T-helper 1 cell treated with Interleukin-12 subunit alpha and Interleukin-12 subunit beta and Interleukin-4 antibody, amounts not matched to agents 30 μg/mL and 1 μg/mL, for 36 hours (primary cell): ENCODE data around the gene CRIP1.

Source experiments
- H3K27ac Mint-ChIP-seq: one replicate; pipeline ENCODE4 v1.8.0; 2021; ENCODE audit warnings: mild to moderate bottlenecking, mixed read lengths
- H3K27me3 Mint-ChIP-seq: one replicate; pipeline ENCODE4 v1.8.0; 2021; ENCODE audit warnings: low read depth, mixed read lengths
- H3K36me3 Mint-ChIP-seq: one replicate; pipeline ENCODE4 v1.8.0; 2021; ENCODE audit warnings: low read depth, mixed read lengths
- H3K4me1 Mint-ChIP-seq: one replicate; pipeline ENCODE4 v1.8.0; 2021; ENCODE audit warnings: low read depth, mixed read lengths
- H3K4me3 Mint-ChIP-seq: one replicate; pipeline ENCODE4 v1.8.0; 2021; ENCODE audit warnings: mild to moderate bottlenecking, moderate library complexity, mixed read lengths
- H3K9me3 Mint-ChIP-seq: one replicate; pipeline ENCODE4 v1.8.0; 2021; ENCODE audit warnings: mixed read lengths

The CRIP1 gene, protein sequence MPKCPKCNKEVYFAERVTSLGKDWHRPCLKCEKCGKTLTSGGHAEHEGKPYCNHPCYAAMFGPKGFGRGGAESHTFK

GRCh38 chr14:105486163-105486973 is at the start of gene CRIP1:
Gene CRIP1, plus strand, starts transcription at chr14:105486886. Its CDS starts 374 bp downstream, at chr14:105487260.
- no peaks in the 10 kb centered on the region for H3K36me3 Mint-ChIP-seq
- no peaks in the 10 kb centered on the region for H3K27me3 Mint-ChIP-seq
- H3K4me3 Mint-ChIP-seq: peak within 1 kb of the TSS; percentile 86
- H3K9me3 Mint-ChIP-seq: no peaks in the 10 kb centered on the region
- peak within 1 kb of the TSS; percentile 81 for H3K27ac Mint-ChIP-seq
- peaks cover 22% of the 10 kb centered on the region for H3K4me1 Mint-ChIP-seq

GRCh38 chr14:105436891-105437722 is 49.6 kb upstream of the CRIP1 start:
- Mint-ChIP-seq H3K4me3 (no peak overlapping the region), H3K27me3 (no peaks in the 10 kb centered on the region), H3K4me1 (peaks cover 6% of the 10 kb centered on the region), H3K36me3 (peaks cover 5% of the 10 kb centered on the region), H3K9me3 (no peaks in the 10 kb centered on the region), H3K27ac (no peak overlapping the region)

GRCh38 chr14:105437723-105438500 is 48.8 kb upstream of the CRIP1 start:
- H3K4me1 Mint-ChIP-seq: peaks cover 6% of the 10 kb centered on the region
- H3K27me3 Mint-ChIP-seq: no peaks in the 10 kb centered on the region
- H3K4me3 Mint-ChIP-seq: no peak overlapping the region
- H3K27ac Mint-ChIP-seq: no peak overlapping the region
- H3K36me3 Mint-ChIP-seq: peaks cover 5% of the 10 kb centered on the region
- H3K9me3 Mint-ChIP-seq: no peaks in the 10 kb centered on the region

- Mint-ChIP-seq H3K27ac (no peak overlapping the region), H3K27me3 (no peaks in the 10 kb centered on the region), H3K4me1 (peaks cover 6% of the 10 kb centered on the region), H3K4me3 (no peak overlapping the region), H3K9me3 (no peaks in the 10 kb centered on the region), H3K36me3 (peaks cover 5% of the 10 kb centered on the region)
Observed at GRCh38 chr14:105439179-105439578, 47.5 kb upstream of the CRIP1 start.

GRCh38 chr14:105439710-105440553 is 46.8 kb upstream of the CRIP1 start:
- Mint-ChIP-seq H3K4me3 (no peak overlapping the region), H3K9me3 (no peaks in the 10 kb centered on the region), H3K4me1 (peaks cover 5% of the 10 kb centered on the region), H3K27me3 (no peaks in the 10 kb centered on the region), H3K27ac (no peak overlapping the region), H3K36me3 (peaks cover 5% of the 10 kb centered on the region)

- no peak overlapping the region for H3K27ac Mint-ChIP-seq
- H3K9me3 Mint-ChIP-seq: no peaks in the 10 kb centered on the region
- H3K36me3 Mint-ChIP-seq: peaks cover 5% of the 10 kb centered on the region
- H3K4me3 Mint-ChIP-seq: no peak overlapping the region
- no peaks in the 10 kb centered on the region for H3K27me3 Mint-ChIP-seq
- H3K4me1 Mint-ChIP-seq: peaks cover 3% of the 10 kb centered on the region
Observed at GRCh38 chr14:105440554-105440900, 46.2 kb upstream of the CRIP1 start.

- Mint-ChIP-seq H3K4me1 (no peaks in the 10 kb centered on the region), H3K27me3 (no peaks in the 10 kb centered on the region), H3K36me3 (peaks cover 5% of the 10 kb centered on the region), H3K9me3 (no peaks in the 10 kb centered on the region), H3K27ac (no peak overlapping the region), H3K4me3 (no peak overlapping the region)
Observed at GRCh38 chr14:105440992-105441391, 45.7 kb upstream of the CRIP1 start.

GRCh38 chr14:105442125-105442524 is 44.6 kb upstream of the CRIP1 start:
- Mint-ChIP-seq H3K27ac (no peak overlapping the region), H3K27me3 (no peaks in the 10 kb centered on the region), H3K4me3 (no peak overlapping the region), H3K9me3 (no peaks in the 10 kb centered on the region), H3K36me3 (peaks cover 3% of the 10 kb centered on the region), H3K4me1 (no peaks in the 10 kb centered on the region)

GRCh38 chr14:105442834-105443233 is 43.9 kb upstream of the CRIP1 start:
- Mint-ChIP-seq H3K27me3 (no peaks in the 10 kb centered on the region), H3K4me1 (no peaks in the 10 kb centered on the region), H3K36me3 (peaks cover 3% of the 10 kb centered on the region), H3K27ac (no peak overlapping the region), H3K4me3 (no peak overlapping the region), H3K9me3 (no peaks in the 10 kb centered on the region)

- H3K9me3 Mint-ChIP-seq: no peaks in the 10 kb centered on the region
- H3K27me3 Mint-ChIP-seq: no peaks in the 10 kb centered on the region
- no peak overlapping the region for H3K4me3 Mint-ChIP-seq
- H3K27ac Mint-ChIP-seq: no peak overlapping the region
- H3K4me1 Mint-ChIP-seq: no peaks in the 10 kb centered on the region
- H3K36me3 Mint-ChIP-seq: peaks cover 3% of the 10 kb centered on the region
Observed at GRCh38 chr14:105444859-105445258, 41.8 kb upstream of the CRIP1 start.

GRCh38 chr14:105445290-105445689 is 41.4 kb upstream of the CRIP1 start:
- Mint-ChIP-seq H3K36me3 (peaks cover 3% of the 10 kb centered on the region), H3K9me3 (no peaks in the 10 kb centered on the region), H3K4me1 (no peaks in the 10 kb centered on the region), H3K4me3 (no peak overlapping the region), H3K27me3 (no peaks in the 10 kb centered on the region), H3K27ac (no peak overlapping the region)

GRCh38 chr14:105445901-105446845 is 40.5 kb upstream of the CRIP1 start:
- H3K4me3 Mint-ChIP-seq: no peak overlapping the region
- peaks cover 3% of the 10 kb centered on the region for H3K36me3 Mint-ChIP-seq
- H3K27ac Mint-ChIP-seq: no peak overlapping the region
- no peaks in the 10 kb centered on the region for H3K27me3 Mint-ChIP-seq
- H3K9me3 Mint-ChIP-seq: no peaks in the 10 kb centered on the region
- H3K4me1 Mint-ChIP-seq: no peaks in the 10 kb centered on the region

- Mint-ChIP-seq H3K9me3 (no peaks in the 10 kb centered on the region), H3K27ac (no peak overlapping the region), H3K36me3 (peaks cover under 1% of the 10 kb centered on the region), H3K27me3 (no peaks in the 10 kb centered on the region), H3K4me1 (no peaks in the 10 kb centered on the region), H3K4me3 (no peak overlapping the region)
Observed at GRCh38 chr14:105446971-105447370, 39.7 kb upstream of the CRIP1 start.
